C4-2B (cell line): ENCODE measurements around the gene DDRGK1.

Source experiments
- H3K27ac ChIP-seq: fragments of 450-650 bp; 2 replicates; pipeline ENCODE4 v1.5.1; 2017
- CTCF ChIP-seq: fragments of 450-650 bp; conservative IDR thresholded peaks from 2 replicates; pipeline ENCODE4 v1.5.1; 2017; ENCODE audit warnings: mild to moderate bottlenecking
- ZFX ChIP-seq: fragments of 450-650 bp; IDR thresholded peaks from 2 replicates; pipeline ENCODE4 v1.6.1; 2017

Gene DDRGK1

GRCh38 chr20:3209257-3209945, 4.9 kb upstream of the DDRGK1 start, which contains the start of gene ITPA:
Gene ITPA, plus strand, starts transcription at chr20:3209498. Its CDS starts 54 bp downstream, at chr20:3209552.
- TF ChIP-seq CTCF (no peak), ZFX (no peak)
- H3K27ac ChIP-seq: peak within 1 kb of the TSS; percentile 88

GRCh38 chr20:3208786-3209256, 4.3 kb upstream of the DDRGK1 start:
- TF ChIP-seq ZFX (no peak), CTCF (no peak)
- peak overlapping the region; percentile 88 for H3K27ac ChIP-seq

GRCh38 chr20:3203315-3204123, 963 bp downstream of the DDRGK1 start:
- TF ChIP-seq ZFX (0 out of 2 replicates have a peak, but pooled peaks have one; percentile 49), CTCF (no peak)

GRCh38 chr20:3202965-3203314, 1.5 kb downstream of the DDRGK1 start:
- TF ChIP-seq CTCF (no peak), ZFX (no peak)
- peak overlapping the region; percentile 80 for H3K27ac ChIP-seq

More at GRCh38 chr20:3203315-3204123, 963 bp downstream of the DDRGK1 start:
- peak overlapping the region; percentile 80 for H3K27ac ChIP-seq

GRCh38 chr20:3199976-3200755, 4.3 kb downstream of the DDRGK1 start:
- no peak for TF ChIP-seq CTCF
- H3K27ac ChIP-seq: no peak overlapping the region

GRCh38 chr20:3199206-3199605, 5.3 kb downstream of the DDRGK1 start:
- H3K27ac ChIP-seq: no peak overlapping the region
- TF ChIP-seq CTCF: no peak
- no peak for TF ChIP-seq ZFX
